Calu3 (cell line): ENCODE results near the gene COL20A1. TPM values are rescaled to one million over a fixed set of nuclear protein-coding genes. Genes with fewer than 3 reads are reported as not detected.

ENCODE experiments used
- BruUV-seq: library from RNA; stranded (reverse); fragments of 400-500 nt; replicated peaks from 2 replicates; lab custom pipeline; 2021; lab: Mats Ljungman, UMichigan
- CTCF ChIA-PET: fragments of 300-600 bp; sonication (Branson Sonifier 250); formaldehyde crosslinking; loops from one replicate; lab custom pipeline; 2022; ENCODE audit warnings: antibody characterized with exemption; lab: Charles Lee
- DNase-seq: peaks from one replicate; pipeline ENCODE4 v3.0.0; 2022
- H3K27ac Mint-ChIP-seq: one replicate; pipeline ENCODE4 v1.8.0; 2022; ENCODE audit warnings: mixed read lengths; ENCODE audit not compliant: unreplicated experiment
- H3K27me3 Mint-ChIP-seq: one replicate; pipeline ENCODE4 v1.8.0; 2022; ENCODE audit warnings: mixed read lengths; ENCODE audit not compliant: unreplicated experiment
- H3K36me3 Mint-ChIP-seq: one replicate; pipeline ENCODE4 v1.8.0; 2022; ENCODE audit warnings: mild to moderate bottlenecking, moderate library complexity, mixed read lengths; ENCODE audit not compliant: insufficient read depth, unreplicated experiment
- H3K4me1 Mint-ChIP-seq: one replicate; pipeline ENCODE4 v1.8.0; 2022; ENCODE audit warnings: mild to moderate bottlenecking, low read depth, mixed read lengths; ENCODE audit not compliant: unreplicated experiment
- H3K4me3 Mint-ChIP-seq: one replicate; pipeline ENCODE4 v1.8.0; 2022; ENCODE audit warnings: mild to moderate bottlenecking, low read depth, moderate library complexity, mixed read lengths; ENCODE audit not compliant: unreplicated experiment
- H3K9me3 Mint-ChIP-seq: one replicate; pipeline ENCODE4 v1.8.0; 2022; ENCODE audit warnings: low read depth, mixed read lengths; ENCODE audit not compliant: unreplicated experiment
- CTCF ChIP-seq: fragments of 200-600 bp; IDR thresholded peaks from one replicate; pipeline ENCODE4 v1.8.0; 2022; ENCODE audit warnings: antibody characterized with exemption; ENCODE audit not compliant: unreplicated experiment
- intact Hi-C: fragments of 100-400 bp; cut with micrococcal nuclease; formaldehyde crosslinking; loops from one replicate; pipeline ENCODE4 v1.10.0; 2022; ENCODE audit not compliant: unreplicated experiment
- total RNA-seq: library from RNA; stranded (reverse); gene quantifications from 2 replicates; pipeline ENCODE4 v1.2.3, GENCODE V29; 2022

Gene COL20A1
- total RNA-seq, 1 experiment from 2014 or later: not detected

- no peak for TF ChIP-seq CTCF
- intact Hi-C loops: loop anchor here (5.0 kb wide), 1 partner anchor 72 kb away; no protein-coding TSS in a partner anchor
- no TSS peak for BruUV-seq
- H3K27me3 Mint-ChIP-seq: peaks cover 94% of the 10 kb centered on the region
- peaks cover 3% of the 10 kb centered on the region for H3K9me3 Mint-ChIP-seq
- H3K36me3 Mint-ChIP-seq: no peaks in the 10 kb centered on the region
- no peaks in the 10 kb centered on the region for H3K4me1 Mint-ChIP-seq
- H3K4me3 Mint-ChIP-seq: no peak overlapping the region
- DNase-seq: no peak
- CTCF ChIA-PET: interaction anchor here (0.5 to 1.3 kb wide), 3 partner anchors 8 to 31 kb away, joined by 4 to 12 read pairs (median 4); no protein-coding TSS in a partner anchor
- H3K27ac Mint-ChIP-seq: no peak overlapping the region
Observed at GRCh38 chr20:63254606-63255384, 38.2 kb upstream of the COL20A1 start.

- intact Hi-C loops: no loop called here
- H3K36me3 Mint-ChIP-seq: no peaks in the 10 kb centered on the region
- CTCF ChIA-PET: interaction anchor here (0.5 to 1.0 kb wide), 2 partner anchors 8 to 666 kb away, joined by 3 read pairs; no protein-coding TSS in a partner anchor
- H3K9me3 Mint-ChIP-seq: no peaks in the 10 kb centered on the region
- no TSS peak for BruUV-seq
- TF ChIP-seq CTCF: no peak
- H3K27ac Mint-ChIP-seq: no peak overlapping the region
- H3K4me1 Mint-ChIP-seq: no peaks in the 10 kb centered on the region
- H3K4me3 Mint-ChIP-seq: no peak overlapping the region
- H3K27me3 Mint-ChIP-seq: peaks cover 95% of the 10 kb centered on the region
- no peak for DNase-seq
Observed at GRCh38 chr20:63255931-63256704, 36.9 kb upstream of the COL20A1 start.

- H3K9me3 Mint-ChIP-seq: no peaks in the 10 kb centered on the region
- intact Hi-C loops: no loop called here
- no peak for TF ChIP-seq CTCF
- no peak overlapping the region for H3K4me3 Mint-ChIP-seq
- peaks cover 95% of the 10 kb centered on the region for H3K27me3 Mint-ChIP-seq
- DNase-seq: no peak
- CTCF ChIA-PET: interaction anchor here (0.5 to 1.0 kb wide), 2 partner anchors 9 to 665 kb away, joined by 3 read pairs; no protein-coding TSS in a partner anchor
- no TSS peak for BruUV-seq
- H3K4me1 Mint-ChIP-seq: no peaks in the 10 kb centered on the region
- H3K36me3 Mint-ChIP-seq: no peaks in the 10 kb centered on the region
- H3K27ac Mint-ChIP-seq: no peak overlapping the region
Observed at GRCh38 chr20:63256954-63257353, 36.0 kb upstream of the COL20A1 start.

- H3K4me1 Mint-ChIP-seq: no peaks in the 10 kb centered on the region
- CTCF ChIA-PET: no interaction called here
- no peak overlapping the region for H3K27ac Mint-ChIP-seq
- no peaks in the 10 kb centered on the region for H3K36me3 Mint-ChIP-seq
- no peak overlapping the region for H3K4me3 Mint-ChIP-seq
- no TSS peak for BruUV-seq
- TF ChIP-seq CTCF: no peak
- intact Hi-C loops: no loop called here
- H3K27me3 Mint-ChIP-seq: peaks cover 95% of the 10 kb centered on the region
- no peak for DNase-seq
- H3K9me3 Mint-ChIP-seq: no peaks in the 10 kb centered on the region
Observed at GRCh38 chr20:63257629-63258028, 35.4 kb upstream of the COL20A1 start.
